Thyroid gland (tissue), 4 donors: ENCODE results near the gene VWA2. TPM values are rescaled to one million over a fixed set of nuclear protein-coding genes. Genes with fewer than 3 reads are reported as not detected.
A peak's percentile ranks its signal among the peaks of the same experiment; 100 is the strongest.

Experiments
- DNase-seq, 2 donors: peaks; one replicate each; pipeline ENCODE4 v3.0.0-alpha.2; 2019
- H3K27ac ChIP-seq, 3 donors: fragments of 200-600 bp; sonication (generic); 1 replicate in 2 of 3; 2 replicates in 1 of 3; pipeline ENCODE4 v1.5.1; 2016 to 2019; ENCODE audit warnings: mild to moderate bottlenecking in 1 of 3, moderate library complexity in 1 of 3
- H3K27me3 ChIP-seq: fragments of 200-600 bp; sonication (generic); one replicate; pipeline ENCODE4 v1.5.1; 2019
- H3K36me3 ChIP-seq, 2 donors: fragments of 200-600 bp; sonication (generic); one replicate each; pipeline ENCODE4 v1.5.1; 2016 to 2019
- H3K4me1 ChIP-seq, 2 donors: fragments of 200-600 bp; sonication (generic); one replicate each; pipeline ENCODE4 v1.5.1; 2017 to 2019
- H3K4me3 ChIP-seq, 3 donors: fragments of 200-600 bp; sonication (generic); replicated peaks in 1 of 3; 1 replicate in 2 of 3; 2 replicates in 1 of 3; pipeline ENCODE4 v1.5.1; 2016; ENCODE audit warnings: mild to moderate bottlenecking in 1 of 3
- H3K9me3 ChIP-seq: fragments of 200-600 bp; sonication (generic); one replicate; pipeline ENCODE4 v1.5.1; 2017
- POLR2A ChIP-seq, 2 donors: fragments of 450-650 bp; IDR thresholded peaks; one replicate each; pipeline ENCODE4 v1.6.1; 2017; ENCODE audit warnings: antibody characterized with exemption in 2 of 2, mild to moderate bottlenecking in 2 of 2, moderate library complexity in 1 of 2
- WGBS, 2 donors: methylation state at CpG; one replicate each; pipeline ENCODE4 v1.1.5; 2017; 5-methylcytosine and 5-hydroxymethylcytosine counted together
- intact Hi-C: fragments of 100-400 bp; cut with DNase I; formaldehyde crosslinking; loops from one replicate; pipeline ENCODE4 v1.15.1; 2023
- total RNA-seq, 4 donors: library from RNA; depleted of rRNA; stranded (reverse); fragments of >200 nt; gene quantifications; one replicate each; pipeline ENCODE4 v1.2.3, GENCODE V29; 2016
- TF ChIP-seq, protein P1 (sequence below), 6 experiments: fragments of 200-600 bp in 3 of 6; fragments of 450-650 bp in 3 of 6; sonication (generic) in 3 of 6; IDR thresholded peaks; one replicate each; pipeline ENCODE4 v1.5.1; 2016 to 2019; ENCODE audit warnings: antibody characterized with exemption in 6 of 6, mild to moderate bottlenecking in 2 of 6, inconsistent platforms in 1 of 6, moderate library complexity in 1 of 6

Gene VWA2
- total RNA-seq, 4 donors from 2014 or later: 0.13 to 0.22 TPM; not detected in 2

DNA sequence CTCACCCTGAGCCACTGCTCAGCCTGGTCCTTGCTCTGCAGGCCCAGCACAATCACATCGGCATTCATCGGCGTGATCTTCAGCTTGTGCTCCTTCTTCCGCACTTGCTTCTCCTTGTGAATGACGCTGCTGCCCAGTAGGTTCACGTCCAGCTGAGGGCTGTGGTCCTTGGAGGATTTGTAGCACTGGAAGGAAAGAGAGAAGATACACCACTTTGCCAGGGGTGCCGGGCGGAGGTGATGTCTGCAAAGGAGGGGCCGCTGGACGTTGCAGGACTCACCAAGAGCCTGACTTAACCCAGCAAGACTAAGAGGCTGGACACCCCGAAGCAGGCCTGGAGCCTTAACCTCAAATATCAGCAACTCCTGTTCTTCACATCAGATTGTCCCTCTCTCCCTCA lies 74.8 kb downstream of the VWA2 start:
- intact Hi-C loops: no loop called here
- no peak for DNase-seq
- H3K27ac ChIP-seq: peak overlapping the region in 1 of 3 donors; percentile 23
- H3K27me3 ChIP-seq: no peaks in the 10 kb centered on the region
- H3K9me3 ChIP-seq: no peaks in the 10 kb centered on the region
- no peak for TF ChIP-seq POLR2A (IDR thresholded peaks at IDR 0.05)
- TF ChIP-seq, protein P1, sequence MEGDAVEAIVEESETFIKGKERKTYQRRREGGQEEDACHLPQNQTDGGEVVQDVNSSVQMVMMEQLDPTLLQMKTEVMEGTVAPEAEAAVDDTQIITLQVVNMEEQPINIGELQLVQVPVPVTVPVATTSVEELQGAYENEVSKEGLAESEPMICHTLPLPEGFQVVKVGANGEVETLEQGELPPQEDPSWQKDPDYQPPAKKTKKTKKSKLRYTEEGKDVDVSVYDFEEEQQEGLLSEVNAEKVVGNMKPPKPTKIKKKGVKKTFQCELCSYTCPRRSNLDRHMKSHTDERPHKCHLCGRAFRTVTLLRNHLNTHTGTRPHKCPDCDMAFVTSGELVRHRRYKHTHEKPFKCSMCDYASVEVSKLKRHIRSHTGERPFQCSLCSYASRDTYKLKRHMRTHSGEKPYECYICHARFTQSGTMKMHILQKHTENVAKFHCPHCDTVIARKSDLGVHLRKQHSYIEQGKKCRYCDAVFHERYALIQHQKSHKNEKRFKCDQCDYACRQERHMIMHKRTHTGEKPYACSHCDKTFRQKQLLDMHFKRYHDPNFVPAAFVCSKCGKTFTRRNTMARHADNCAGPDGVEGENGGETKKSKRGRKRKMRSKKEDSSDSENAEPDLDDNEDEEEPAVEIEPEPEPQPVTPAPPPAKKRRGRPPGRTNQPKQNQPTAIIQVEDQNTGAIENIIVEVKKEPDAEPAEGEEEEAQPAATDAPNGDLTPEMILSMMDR (IDR thresholded peaks at IDR 0.05): no peak
- no peak overlapping the region for H3K4me3 ChIP-seq
- peaks cover 0 to 8% of the 10 kb centered on the region in 2 donors for H3K4me1 ChIP-seq
- 84 to 85% methylated on average over 10 to 11 of the region's 11 CpGs for WGBS, 2 donors
- H3K36me3 ChIP-seq: peaks cover 37 to 42% of the 10 kb centered on the region in 2 donors

DNA sequence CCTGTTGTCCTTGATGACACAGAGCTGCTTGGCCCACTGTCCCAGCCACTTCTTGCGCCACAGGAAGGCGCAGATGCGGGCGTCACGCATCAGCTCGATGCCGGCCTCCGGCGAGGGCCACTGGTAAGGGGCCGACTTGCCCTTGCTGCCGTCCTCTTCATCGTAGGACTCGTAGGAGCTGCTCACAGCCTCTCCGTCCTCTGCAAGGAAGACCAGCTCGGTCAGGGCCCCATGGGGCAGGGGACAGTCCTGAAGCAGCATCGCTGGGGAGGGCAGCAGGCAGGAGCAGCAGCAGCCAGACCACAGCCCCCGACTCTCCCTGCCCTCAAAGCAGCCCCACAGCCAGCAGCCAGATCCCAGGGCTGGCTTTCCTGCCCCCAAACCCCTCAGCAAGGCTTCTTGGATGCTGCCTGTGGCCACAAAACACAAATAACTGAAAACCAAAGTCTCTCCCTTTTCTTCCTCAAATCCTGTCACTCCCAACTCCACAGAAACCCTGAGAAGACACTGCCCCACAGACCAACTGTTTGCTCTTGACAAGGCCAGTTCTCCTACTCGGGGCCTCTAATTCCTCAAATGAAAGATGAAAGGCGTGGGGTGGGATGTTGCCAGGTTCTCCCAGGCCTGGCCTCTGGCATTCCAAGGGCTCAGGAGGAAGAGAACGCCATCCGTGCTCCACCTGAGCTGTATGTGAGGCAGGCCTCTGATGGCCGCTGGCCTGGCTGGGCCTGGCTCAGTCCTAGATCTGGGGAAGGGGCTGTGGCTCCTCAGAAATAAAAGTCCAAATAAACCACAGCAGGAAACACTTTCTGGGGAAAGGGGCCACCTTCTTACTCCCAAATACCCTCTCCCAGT lies 76.7 kb downstream of the VWA2 start:
- WGBS, 2 donors: 93 to 97% methylated on average over 18 to 21 of the region's 22 CpGs
- intact Hi-C loops: no loop called here
- Histone ChIP-seq H3K36me3 (peaks cover 27 to 33% of the 10 kb centered on the region in 2 donors), H3K4me1 (peaks cover 5 to 8% of the 10 kb centered on the region in 2 donors), H3K27me3 (no peaks in the 10 kb centered on the region), H3K9me3 (no peaks in the 10 kb centered on the region), H3K27ac (peak overlapping the region in 1 of 3 donors; percentile 32), H3K4me3 (no peak overlapping the region)
- DNase-seq: peak in 1 of 2 donors; percentile 1
- no peak for TF ChIP-seq POLR2A (IDR thresholded peaks at IDR 0.05)
- TF ChIP-seq, protein P1 (IDR thresholded peaks at IDR 0.05): no peak

DNA sequence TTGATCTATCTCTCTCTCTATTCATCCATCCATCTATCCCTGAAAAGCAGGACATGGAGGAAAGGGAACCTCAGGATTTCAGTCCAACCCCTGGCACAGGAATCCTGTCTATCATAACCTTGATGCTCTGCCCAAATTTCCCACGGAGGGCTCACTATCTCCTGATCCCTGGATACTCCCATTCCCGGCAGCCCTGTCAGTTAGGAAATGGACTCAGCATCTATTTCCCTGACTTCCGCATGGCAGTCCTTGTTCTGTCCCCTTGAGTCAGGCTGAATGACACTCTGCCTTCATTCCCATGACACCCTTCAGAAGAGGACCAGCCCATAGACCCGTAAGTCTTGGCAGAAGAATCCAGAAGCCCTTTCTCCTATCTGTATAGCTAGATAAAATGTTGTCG lies 77.7 kb downstream of the VWA2 start:
- Histone ChIP-seq H3K27ac (no peak overlapping the region), H3K9me3 (no peaks in the 10 kb centered on the region), H3K4me1 (peaks cover 9 to 18% of the 10 kb centered on the region in 2 donors), H3K4me3 (no peak overlapping the region), H3K27me3 (no peaks in the 10 kb centered on the region), H3K36me3 (peaks cover 20 to 25% of the 10 kb centered on the region in 2 donors)
- WGBS, 2 donors: 80 to 82% methylated on average over 5 of the region's 5 CpGs
- intact Hi-C loops: no loop called here
- no peak for DNase-seq
- TF ChIP-seq, protein P1 (IDR thresholded peaks at IDR 0.05): no peak
- no peak for TF ChIP-seq POLR2A (IDR thresholded peaks at IDR 0.05)

DNA sequence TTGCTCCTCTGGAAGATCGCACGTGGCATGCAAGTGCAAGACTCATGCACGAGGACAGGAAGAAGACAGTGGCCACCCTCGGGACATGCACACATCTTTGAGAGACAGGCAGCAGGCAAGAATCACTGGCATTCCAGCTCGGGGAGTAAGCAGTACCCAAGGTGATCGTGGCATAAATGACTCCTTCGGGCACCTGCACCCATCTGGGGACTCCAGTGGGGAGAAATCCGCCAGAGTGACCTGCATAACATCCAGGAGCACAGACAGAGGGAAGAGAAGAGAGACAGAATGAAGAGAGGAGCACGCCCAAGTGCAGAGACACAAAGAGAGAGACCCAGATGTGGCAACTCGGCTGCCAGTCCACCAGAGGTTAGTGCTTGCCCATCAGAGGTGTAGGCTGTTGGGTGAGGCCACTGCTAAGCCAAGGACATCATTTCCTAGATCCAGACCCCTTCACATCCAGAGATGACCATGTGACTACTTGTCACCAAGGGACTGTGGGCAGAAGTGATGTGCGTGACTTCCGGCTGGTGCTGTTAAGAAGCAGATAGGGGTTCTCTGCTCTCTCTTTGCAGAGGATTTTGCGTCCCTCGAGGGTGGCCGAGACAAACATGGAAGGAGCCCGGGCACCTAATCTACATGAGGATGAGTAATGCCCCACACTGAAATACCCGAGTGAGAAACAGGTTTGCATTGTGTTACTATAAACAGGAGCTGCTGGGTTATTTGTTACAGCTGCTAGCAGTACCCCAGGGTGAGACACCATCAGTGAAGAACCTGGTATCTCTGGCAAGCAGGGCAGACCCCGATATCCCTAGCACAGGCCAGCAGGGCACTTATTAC lies 80.6 kb downstream of the VWA2 start:
- Histone ChIP-seq H3K9me3 (no peaks in the 10 kb centered on the region), H3K27ac (peak overlapping the region; percentile 48 to 88 (median 74)), H3K4me3 (no peak overlapping the region), H3K4me1 (peaks cover 23 to 31% of the 10 kb centered on the region in 2 donors), H3K27me3 (no peaks in the 10 kb centered on the region), H3K36me3 (peaks cover 0 to 11% of the 10 kb centered on the region in 2 donors)
- intact Hi-C loops: no loop called here
- WGBS, 2 donors: 92 to 95% methylated on average over 18 of the region's 18 CpGs
- TF ChIP-seq, protein P1 (IDR thresholded peaks at IDR 0.05): no peak
- no peak for TF ChIP-seq POLR2A (IDR thresholded peaks at IDR 0.05)
- DNase-seq: no peak
